Sigmoid colon (tissue), 4 donors: ENCODE measurements around the gene TRIM52.

ENCODE experiments used
- EP300 ChIP-seq, 4 donors: sonication (generic); formaldehyde crosslinking; IDR thresholded peaks; one replicate each; pipeline ENCODE4 v1.6.1; 2017; ENCODE audit warnings: antibody characterized with exemption in 4 of 4
- POLR2A ChIP-seq, 2 donors: fragments of 450-650 bp; IDR thresholded peaks; one replicate each; pipeline ENCODE4 v1.6.1; 2016; ENCODE audit warnings: antibody characterized with exemption in 2 of 2, mild to moderate bottlenecking in 2 of 2, moderate library complexity in 2 of 2
- POLR2AphosphoS5 ChIP-seq, 4 donors: sonication (generic); formaldehyde crosslinking; IDR thresholded peaks; one replicate each; pipeline ENCODE4 v1.6.1; 2017; ENCODE audit warnings: antibody characterized with exemption in 4 of 4
- TF ChIP-seq, protein P1 (sequence below), 4 experiments: fragments of 450-650 bp in 3 of 4; fragments of 200-600 bp in 1 of 4; IDR thresholded peaks; one replicate each; pipeline ENCODE4 v1.5.1; 2016 to 2019; ENCODE audit warnings: antibody characterized with exemption in 4 of 4, mild to moderate bottlenecking in 3 of 4, moderate library complexity in 2 of 4

DNA sequence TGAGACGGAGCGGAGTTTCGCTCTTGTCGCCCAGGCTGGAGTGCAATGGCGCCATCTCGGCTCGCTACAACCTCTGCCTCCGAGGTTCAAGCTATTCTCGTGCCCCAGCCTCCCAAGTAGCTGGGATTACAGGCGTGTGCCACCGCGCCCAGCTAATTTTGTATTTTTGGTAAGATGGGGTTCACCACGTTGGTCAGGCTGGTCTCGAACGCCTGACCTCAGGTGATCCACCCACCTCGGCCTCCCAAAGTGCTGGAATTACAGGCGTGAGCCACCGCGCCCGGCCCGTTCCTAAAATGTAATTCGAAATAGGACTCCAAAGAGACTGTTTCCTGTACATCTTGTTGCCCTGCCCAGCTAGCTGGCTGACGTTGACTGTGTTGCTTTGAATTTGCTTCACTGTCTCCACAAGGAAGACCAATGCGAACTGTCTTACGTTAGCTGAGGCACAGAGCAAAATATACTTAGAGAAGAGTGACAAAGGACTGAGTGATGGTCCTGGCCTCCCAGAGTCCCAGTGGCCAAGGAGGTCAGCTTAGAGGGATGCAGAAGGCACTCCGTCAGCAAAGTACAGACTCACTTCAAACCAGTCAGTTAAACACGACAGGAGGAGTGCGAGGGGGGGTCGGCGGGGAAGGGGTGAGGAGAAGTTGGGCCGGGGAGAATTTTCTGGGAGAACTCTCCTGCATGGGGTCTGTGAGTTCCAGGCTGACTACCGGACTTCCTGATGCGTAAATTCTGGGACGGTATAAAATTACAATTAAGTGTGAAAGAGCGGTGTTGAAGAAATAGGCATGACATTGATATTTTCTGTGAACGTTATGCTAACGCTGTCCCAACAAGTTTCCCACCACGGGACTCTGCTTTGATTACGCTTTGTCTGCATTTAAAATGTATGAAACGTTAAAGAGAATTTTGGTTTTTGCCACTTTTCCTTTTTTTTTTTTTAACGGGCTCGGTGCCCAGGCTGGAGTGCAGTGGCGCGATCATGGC lies 44.6 kb downstream of the TRIM52 start:
- no peak for TF ChIP-seq EP300 (IDR thresholded peaks at IDR 0.05)
- TF ChIP-seq, protein P1, sequence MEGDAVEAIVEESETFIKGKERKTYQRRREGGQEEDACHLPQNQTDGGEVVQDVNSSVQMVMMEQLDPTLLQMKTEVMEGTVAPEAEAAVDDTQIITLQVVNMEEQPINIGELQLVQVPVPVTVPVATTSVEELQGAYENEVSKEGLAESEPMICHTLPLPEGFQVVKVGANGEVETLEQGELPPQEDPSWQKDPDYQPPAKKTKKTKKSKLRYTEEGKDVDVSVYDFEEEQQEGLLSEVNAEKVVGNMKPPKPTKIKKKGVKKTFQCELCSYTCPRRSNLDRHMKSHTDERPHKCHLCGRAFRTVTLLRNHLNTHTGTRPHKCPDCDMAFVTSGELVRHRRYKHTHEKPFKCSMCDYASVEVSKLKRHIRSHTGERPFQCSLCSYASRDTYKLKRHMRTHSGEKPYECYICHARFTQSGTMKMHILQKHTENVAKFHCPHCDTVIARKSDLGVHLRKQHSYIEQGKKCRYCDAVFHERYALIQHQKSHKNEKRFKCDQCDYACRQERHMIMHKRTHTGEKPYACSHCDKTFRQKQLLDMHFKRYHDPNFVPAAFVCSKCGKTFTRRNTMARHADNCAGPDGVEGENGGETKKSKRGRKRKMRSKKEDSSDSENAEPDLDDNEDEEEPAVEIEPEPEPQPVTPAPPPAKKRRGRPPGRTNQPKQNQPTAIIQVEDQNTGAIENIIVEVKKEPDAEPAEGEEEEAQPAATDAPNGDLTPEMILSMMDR (IDR thresholded peaks at IDR 0.05): no peak
- no peak for TF ChIP-seq POLR2AphosphoS5 (IDR thresholded peaks at IDR 0.05)
- no peak for TF ChIP-seq POLR2A (IDR thresholded peaks at IDR 0.05)
